COLO668 (cell line): ENCODE measurements around the gene CFAP251.
"Not testable (repeated sequence)": the region's sequence is repeated elsewhere in the genome, so short reads cannot be mapped to it uniquely, and the experiment has no call there.

Source experiments
- DNase-seq: peaks from one replicate; lab custom pipeline; 2025; ENCODE audit not compliant: unreplicated experiment; lab: John Stamatoyannopoulos, UW

Gene CFAP251

DNA sequence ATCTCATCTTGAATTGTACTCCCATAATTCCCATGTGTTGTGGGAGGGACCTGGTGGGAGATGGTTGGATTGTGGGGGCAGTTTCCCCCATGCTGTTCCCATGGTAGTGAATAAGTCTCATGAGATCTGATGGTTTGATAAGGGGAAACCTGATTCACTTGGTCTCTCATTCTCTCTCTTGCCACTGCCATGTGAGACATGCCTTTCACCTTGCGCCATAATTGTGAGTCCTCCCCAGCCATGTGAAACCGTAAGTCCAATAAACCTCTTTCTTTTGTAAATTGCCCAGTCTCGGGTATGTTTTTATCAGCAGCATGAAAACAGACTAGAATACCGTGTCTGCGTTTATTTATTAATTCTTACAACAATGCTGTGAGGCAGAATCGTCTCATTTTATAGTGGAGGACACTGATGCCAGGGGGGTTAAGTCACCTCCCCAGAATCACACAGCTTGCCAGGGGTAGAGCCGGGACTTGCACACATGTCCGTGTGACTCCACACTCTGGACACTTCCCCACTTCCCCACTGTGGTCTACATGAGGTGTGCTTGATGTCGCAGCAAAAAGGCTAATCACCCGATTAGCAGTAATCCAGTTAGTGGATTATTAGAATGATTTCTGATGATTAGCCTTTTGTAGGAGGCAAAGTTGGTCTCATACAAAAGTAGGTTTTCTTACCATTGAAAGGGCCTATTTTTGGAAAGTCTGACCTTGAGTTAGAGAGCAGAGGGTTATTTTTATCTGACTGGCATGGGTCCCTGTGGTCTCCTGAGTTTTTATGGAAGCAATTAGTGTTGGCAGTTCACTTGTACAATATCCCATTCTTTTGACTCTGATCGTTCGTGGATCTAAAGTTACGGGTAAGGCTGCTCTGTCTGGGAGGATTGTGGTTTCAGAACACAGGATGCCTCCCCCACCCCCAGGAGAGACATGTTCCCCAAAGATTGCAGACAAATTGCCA is 55.9 kb downstream of the CFAP251 start:
- DNase-seq, result no peak

DNA sequence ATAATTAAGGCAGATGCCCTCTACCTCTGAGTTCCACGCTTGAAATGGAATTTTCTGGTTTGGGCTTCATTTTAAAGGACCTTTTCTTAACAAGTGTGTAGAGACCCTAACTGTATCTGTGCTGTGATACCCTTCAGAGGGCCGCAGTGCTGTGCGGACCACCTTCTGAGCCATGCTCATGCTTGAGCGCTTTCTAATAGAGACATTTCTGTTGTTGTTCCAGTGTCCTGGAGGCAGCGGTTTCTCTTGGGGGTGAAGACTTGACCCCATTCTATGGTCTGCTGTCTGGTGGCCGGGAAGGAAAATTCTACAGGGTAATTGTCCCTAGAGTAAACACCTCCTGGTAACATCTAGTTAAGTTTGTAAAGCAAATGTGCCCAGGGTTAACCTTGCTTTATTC is 56.6 kb downstream of the CFAP251 start:
- no peak for DNase-seq

DNA sequence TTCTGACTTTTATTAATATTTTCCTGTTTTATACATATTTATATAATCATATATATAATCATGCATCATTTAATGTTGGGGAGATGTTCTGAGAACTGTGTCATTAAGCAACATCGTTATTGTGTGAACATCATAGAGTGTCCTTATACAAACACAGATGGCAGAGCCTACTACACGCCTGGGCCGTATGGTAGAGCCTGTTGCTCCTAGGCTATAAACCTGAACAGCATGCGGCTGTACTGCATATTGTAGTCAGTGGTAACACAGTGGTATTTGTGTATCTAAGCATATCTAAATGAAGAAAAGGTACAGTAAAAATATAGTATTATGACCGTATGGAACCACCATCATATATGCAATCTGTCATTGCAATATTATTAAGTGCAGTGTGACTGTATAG is 58.6 kb downstream of the CFAP251 start:
- DNase-seq, result no peak

DNA sequence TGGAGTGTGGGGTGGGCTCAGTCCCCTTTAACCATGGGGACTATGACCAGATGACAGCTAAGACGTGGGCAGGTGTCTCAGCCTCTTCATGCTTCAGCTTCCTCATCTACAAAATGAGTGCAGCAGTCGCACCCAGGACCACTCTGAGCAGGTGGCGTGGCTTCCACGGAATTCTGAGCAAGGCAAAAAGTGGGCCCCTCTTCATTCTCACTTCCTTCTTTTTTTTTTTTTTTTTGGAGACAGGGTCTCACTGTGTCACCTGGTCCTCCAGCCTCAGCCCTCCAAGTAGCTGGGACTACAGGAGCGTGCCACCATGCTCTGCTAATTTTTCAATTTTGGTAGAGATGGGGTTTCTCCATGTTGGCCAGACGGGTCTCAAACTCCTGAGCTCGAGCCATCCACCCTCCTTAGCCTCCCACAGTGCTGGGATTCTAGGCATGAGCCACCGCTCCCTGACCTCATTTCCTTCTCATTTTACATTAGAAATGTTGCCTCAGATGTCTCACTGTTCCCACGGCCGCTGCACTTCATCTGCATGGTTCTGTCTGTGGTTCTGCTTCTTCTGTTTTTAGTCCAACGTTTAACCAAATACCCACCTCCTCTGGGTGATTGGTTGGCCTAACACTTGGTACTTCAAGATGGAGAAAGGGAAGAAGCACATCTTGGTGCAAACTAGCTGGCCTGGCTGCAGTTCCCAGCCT is 61.9 kb downstream of the CFAP251 start:
- DNase-seq, result no peak

DNA sequence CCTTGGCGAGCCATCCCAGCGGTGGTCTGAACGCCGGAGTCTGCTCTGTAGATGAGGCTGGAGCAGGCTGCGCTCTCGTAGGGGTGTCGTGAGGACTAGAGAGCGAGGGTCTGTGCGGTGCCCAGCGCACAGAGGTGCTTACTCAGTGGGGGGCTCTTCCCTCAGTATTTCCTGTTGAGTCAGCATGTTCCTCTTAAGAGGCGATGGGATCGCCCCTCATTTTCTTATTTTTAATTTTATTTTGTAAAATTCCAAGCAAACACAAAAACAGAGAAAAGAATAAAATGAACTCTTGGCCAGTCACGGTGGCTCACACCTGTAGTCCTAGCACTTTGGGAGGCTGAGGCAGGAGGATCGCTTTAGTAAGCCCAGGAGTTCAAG is 62.5 kb downstream of the CFAP251 start:
- no peak for DNase-seq

DNA sequence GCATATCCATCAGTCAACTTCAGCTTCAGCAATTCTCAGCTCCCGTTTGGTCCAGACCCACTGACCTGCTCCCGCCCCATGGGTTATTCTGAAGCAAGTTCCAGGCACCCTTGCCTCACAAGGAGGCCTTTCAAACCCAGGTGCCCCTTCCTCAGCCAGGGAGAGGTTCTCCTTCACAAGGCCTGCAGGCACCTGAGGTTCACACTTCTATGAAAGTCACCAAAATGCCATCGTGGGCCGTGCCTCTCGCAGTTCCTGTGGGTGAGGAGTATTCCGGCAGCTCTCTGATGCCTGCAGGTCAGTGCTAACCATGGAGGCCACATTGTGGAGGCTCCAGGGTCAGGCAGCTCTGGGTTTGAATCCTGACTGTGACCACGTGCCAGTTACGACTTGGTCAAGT is 63.1 kb downstream of the CFAP251 start:
- no peak for DNase-seq

DNA sequence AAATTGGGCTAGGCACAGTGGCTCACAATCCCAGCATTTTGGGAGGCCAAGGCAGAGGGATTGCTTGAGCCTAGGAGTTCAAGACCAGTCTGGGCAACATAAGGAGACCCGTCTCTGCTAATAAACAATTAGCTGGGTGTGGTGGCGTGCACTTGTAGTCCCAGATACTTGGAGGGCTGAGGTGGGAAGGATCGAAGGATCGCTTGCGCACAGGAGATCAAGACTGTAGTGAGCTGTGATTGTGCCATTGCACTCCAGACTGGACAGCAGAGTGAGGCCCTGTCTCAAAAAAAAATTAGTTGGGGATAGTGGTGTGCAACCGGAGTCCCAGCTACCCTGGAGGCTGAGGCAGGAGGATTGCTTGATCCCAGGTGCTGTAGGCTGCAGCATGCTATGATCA is 64.6 kb downstream of the CFAP251 start:
- no peak for DNase-seq

DNA sequence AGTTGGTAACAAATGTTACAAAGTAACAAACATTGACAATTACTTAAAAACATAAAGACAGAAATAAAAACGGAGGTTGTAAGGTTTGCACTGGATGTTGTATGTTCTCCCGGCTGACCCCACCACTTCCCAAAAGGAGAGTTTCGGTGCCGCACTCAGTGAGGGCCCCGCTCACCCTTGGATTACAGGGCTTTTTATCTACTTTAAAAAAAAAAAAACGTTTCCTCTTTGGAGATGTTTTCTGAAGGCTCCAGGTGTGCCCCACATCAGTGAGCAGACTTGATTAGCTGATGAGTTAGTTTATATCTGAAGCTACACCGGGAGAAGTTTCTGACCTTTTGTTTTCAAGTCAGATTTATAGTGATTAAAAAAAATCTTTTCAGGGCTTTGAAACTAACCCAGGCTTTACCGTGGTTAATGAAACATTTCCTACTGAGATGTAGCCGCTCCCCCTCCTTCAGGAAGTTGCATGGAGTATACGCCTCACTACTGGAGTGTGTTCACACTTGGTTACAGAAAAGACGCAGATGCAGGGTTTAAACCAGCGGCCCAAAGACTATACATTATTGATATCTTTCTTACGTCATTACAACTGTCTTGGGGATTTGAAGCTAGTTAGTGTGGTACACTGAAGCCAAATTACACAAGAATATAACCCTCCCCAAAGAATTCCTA is 65.3 kb downstream of the CFAP251 start:
- DNase-seq, result no peak

DNA sequence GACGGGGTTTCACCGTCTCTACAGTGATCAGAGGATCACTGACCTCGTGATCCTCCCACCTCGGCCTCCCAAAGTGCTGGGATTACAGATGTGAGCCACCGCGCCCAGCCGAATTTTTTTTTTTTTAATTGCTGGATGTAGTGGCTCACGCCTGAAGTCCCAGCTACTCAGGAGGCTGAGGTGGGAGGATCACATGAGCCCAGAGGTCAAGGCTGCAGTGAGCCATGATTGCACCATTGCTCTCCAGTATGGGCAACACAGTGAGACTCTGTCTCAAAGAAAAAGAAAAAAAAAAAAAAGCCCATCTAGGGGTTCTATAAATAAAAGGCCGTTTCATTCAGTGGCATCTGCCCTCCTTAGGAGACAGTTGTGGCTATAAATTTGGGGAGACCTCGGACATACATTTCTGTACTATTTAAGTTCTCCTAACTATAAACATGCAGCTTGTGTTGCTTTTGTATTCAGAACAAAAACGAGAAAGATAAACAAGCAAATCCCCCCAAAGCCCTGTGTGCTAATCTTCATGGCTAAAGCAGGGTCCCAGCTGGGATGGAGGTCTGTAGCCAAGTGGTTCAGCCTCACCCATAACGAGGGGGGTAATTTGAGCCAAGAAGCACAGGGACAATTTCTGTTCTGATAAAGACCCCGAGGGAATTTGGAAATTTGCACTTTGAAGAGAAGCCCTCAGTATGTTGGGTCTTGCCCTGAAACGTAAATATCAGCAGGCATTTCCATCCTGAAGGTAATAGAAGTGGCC is 68.3 kb downstream of the CFAP251 start:
- no peak for DNase-seq

DNA sequence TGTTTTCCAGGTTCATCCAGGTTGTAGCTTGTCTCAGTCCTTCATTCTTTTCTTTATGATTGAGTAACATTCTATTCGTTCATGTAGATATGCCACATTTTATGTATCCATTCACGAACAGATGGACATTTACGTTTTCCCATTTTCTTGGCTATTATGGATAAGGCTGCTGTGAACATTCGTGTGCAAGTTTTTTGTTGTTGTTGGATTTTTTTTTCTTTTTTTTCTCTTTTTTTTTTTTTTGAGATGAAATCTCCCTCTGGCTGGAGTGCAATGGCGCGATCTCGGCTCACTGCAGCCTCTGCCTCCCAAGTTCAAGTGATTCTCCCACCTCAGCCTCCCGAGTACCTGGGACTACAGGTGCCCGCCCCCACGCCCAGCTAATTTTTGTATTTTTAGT is 70.1 kb downstream of the CFAP251 start:
- not testable (repeated sequence) for DNase-seq

DNA sequence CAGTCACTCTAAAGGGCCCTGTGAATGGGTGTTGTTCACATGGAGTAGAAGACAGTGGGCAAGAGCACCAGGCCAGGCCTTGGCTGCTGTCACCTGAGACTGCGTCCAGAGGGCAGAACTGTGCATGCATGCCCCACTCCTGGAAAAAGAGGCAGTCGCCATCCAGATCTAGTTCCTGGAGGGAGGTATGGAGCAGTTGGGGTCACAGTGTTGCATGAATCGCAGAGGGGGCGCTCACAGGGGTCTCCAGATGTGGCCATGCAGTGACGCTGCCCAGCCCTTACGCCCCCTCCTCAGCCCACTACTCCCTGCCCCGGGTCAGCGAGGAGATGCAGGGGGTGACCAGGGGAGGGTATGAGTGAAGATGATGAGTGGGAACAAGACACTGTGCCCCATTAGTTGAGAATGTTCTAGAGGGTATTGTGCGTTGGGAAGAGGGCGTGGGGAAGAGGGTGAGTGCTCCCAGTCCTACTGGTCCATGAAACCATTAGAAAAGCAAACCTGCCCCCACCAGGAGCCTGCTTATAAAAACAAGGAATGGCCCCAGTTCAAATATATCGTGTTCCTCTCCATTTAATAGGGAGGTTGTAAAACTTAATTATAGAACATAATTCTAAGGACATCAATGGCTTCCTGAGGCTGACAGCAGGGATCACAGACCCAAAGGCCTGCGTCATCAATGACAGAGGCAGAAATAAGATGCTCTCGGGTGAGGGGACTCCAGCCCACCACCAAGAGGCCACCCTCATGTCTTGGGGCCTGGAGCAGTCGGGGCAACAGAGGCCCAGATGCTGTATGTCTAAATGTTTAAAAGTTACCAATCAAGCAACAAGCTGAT is 71.1 kb downstream of the CFAP251 start:
- no peak for DNase-seq

DNA sequence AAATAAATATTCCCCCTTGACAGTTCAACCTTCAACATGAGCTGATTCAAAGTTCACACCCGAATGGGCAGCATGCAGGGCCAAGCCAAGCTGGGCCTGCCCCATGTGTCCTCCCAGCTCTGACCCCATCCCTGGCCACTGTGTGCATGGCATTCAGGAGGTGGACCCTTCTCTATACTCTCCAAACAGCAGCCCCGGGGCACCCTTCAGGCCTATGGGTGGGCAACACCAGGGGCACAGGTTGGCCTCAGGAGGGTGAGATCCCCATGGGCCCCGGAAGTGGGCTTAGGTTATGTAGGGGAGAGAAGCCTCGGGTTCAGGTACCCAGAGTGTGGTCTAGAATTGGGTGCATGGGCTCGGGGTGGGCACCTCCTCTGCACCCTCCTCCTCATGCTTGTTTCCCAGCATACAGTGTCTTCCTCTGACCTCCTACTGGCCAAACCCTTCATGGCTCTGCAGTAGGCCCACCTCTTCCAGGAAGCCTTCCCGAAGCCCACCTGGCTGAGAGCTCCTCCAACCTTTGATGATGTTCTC is 71.8 kb downstream of the CFAP251 start:
- no peak for DNase-seq

DNA sequence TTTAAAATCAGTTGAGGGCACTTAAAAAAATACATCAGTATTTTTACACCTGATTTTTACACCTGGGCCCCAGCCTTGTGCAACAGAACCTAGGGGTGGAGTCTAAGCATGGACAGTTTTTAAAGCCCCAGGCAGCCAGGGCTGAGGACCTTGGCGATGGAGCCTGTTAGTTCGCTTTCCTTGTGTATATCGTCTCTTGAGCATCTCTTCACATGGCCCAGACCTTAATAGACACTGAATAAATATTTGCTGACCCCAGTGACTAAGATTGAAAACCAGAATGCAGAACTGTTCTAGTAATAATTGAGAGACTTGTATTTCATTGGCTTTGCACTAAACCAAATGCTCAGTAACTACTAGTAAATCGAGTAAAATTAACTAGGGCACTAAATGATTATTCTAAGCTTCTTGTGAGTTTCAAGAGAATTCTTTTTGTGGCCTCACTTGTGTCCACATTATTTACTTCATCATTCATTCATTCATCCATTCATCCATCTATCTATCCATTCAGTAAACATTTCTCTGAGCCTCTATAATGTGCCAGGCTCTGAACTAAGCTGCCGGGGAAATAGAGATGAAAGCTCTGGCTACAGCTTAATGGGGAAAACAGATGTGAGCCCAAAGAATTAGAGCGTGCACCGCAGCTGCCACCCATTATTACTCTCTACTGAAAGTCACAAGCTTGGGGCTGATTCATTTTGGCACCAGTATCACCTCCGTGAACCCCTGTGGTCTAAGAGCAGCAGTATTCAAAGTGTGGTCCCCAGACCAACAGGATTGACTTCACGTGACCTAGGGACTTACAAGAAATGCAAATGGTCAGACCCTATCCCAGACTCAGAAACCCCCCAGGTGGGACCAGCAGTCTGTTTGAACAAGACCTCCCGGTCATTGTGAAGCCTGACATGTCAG is 72.6 kb downstream of the CFAP251 start:
- no peak for DNase-seq

DNA sequence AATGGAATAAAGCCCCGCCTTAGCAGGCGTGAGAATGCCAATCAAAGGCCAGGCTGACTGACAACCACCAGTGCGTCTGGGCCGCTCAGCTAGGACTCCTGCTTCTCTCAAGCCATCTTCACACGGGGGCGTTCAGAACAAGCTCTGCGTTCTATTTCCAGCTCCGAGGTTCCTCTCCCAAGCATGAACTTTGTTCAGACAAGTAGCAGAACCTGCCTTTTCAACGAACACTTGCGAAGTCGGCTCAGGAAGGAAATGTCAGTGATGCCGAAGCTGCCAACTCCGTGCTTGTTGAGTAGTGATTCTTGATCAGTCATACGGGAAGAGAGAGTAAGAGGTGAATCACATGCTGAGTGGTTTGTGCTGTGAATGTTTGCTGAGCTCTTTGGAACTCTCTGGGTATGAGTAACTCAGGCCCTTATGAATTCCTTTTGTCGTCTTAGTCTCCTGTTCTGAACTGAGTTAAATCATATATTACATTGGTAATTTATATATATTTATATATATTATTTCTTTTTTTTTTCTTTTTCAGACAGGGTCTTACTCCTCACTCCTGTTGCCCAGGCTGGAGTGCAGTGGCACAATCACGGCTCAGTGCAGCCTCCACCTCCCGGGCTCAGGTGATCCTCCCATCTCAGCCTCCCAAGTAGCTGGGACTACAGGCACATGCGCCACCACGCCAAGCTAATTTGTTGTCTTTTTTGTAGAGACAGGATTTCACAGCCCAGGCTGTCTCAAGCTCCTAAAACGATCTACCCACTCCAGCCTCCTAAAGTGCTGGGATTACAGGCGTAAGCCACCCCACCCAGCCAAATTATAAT is 73.9 kb downstream of the CFAP251 start:
- no peak for DNase-seq

DNA sequence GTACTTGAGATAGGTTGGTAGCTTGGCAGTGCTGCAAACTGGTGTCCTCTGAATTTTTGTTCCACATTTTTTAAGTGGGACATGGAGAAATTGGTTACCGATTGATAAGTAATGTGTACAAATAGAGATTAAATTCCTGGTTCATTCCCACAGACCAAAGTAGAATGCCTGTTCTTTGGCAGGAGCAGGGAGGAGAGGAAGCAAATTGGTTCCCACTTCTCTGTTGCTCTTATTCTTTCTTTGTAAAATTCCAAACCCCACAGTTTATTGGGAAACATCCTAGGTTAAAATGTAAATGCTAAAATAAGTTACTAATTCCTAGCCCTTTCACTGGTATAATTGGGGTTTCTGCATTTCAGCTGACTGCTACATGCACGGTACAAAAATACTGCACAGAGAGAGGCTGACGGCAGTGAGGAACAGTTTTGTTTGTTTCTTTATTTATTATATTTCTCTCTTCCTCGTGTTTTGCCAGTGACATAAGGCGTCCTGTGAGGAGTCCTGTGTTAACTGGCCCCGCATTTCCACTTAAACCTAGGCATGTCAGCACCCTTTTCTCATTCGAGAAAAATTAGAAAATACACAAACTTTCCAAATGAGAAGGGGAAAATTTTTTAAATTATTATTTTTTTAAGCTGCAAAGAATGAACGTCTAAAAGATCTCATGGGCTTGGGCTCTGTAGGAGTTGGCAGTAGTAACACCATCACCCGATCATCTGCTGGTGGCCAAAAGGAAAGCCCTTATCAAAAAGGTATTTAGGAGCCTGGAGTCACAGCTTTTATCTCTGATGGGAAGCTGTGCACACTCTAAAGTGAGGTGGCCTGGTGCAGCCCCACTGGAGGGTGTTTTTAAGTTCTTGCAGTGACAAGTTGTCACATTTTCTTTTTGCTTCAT is 77.9 kb downstream of the CFAP251 start:
- no peak for DNase-seq

DNA sequence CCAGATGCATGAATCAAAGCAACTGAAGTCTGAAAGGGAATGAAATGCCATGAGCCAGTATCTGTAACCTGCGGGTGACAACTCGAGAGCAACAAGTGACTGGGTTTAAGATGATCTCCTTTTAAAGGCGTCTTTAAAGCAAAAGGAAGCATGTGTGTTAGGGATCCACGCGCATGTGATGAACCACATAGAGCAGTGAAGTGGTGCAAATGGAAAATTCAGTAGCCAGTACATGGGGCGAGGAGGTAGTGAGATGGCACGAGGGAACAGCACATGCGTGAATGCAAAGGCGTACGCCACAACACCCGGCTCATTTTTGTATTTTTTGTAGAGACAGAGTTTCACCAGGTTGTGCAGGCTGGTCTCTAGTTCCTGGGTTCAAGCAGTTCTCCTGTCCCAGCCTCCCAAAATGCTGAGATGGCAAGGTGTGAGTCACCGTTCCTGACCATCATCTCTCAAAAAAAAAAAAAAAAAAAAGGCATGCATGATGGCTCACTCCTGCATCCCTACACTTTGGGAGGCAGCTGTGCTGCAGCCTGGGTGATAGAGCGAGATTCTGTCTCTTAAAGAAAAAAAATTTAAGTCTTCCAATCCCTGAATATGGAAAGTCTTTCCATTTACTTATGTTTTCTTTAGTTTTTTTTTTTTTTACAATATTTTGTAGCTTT is 78.7 kb downstream of the CFAP251 start:
- DNase-seq, result no peak
